ENCODE results near the gene MAP2. TPM values are rescaled to one million over a fixed set of nuclear protein-coding genes. Genes with fewer than 3 reads are reported as not detected.

Gene MAP2
- total RNA-seq, 1 donor = 2.2 TPM

DNA sequence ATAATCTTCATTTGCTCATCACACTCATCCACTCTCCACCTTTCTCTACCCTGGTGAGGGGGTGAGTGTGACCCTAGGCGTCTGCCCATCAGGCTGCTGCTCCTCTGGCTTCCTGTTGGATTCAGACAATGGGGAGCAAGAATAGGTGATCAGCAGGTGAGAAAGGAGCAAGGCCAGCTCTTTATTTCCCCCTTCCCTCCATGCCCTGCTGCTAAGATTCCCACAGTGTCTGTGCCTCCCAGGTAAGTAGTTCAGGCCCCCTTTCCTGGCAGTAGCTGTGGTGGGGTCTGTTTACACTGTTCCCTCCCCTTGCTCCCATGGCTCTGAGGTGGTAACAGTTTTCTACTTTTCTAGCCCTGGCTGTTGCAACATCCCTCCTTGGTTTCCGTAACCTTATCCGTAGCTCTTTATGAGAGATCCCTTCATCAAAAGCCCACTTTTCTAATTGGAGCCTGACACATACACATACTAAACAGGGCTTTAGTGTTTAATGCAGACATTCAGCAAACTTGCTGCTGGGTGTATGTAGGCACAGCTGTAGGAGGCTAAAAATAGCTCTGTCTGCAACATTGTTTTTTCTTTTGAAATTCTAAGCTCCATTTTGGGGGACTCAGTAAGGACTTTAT, 27.5 kb downstream of the MAP2 start:
- peak overlapping the region; percentile 43 for H2AFZ ChIP-seq (ENCODE audit: low read length)
- no peak overlapping the region for H3K4me2 ChIP-seq (ENCODE audit: insufficient read depth, low read length)
- H3K27me3 ChIP-seq (ENCODE audit: insufficient read depth, low read length) = no peaks in the 10 kb centered on the region
- H3K79me2 ChIP-seq (ENCODE audit: insufficient read depth, low read length) = no peaks in the 10 kb centered on the region
- no peaks in the 10 kb centered on the region for H3K4me1 ChIP-seq (ENCODE audit: insufficient read depth, low read length)
- H3K9me3 ChIP-seq (ENCODE audit: low read depth, low read length) = no peaks in the 10 kb centered on the region
- no peak overlapping the region for H3K27ac ChIP-seq (ENCODE audit: low read depth, low read length)
- no peaks in the 10 kb centered on the region for H3K36me3 ChIP-seq (ENCODE audit: insufficient read depth, low read length)
- H4K20me1 ChIP-seq (ENCODE audit: insufficient read depth, low read length) = no peaks in the 10 kb centered on the region
- DNase-seq (ENCODE audit: insufficient read length, low spot score, missing footprints) = no peak
- no peak for TF ChIP-seq CTCF (IDR thresholded peaks at IDR 0.05; ENCODE audit: extremely low read depth, low read depth, low read length)
- H3K4me3 ChIP-seq (ENCODE audit: insufficient read depth, low read length) = no peak overlapping the region

- DNase-seq (ENCODE audit: insufficient read length, low spot score, missing footprints) = no peak
These were observed 32.6 kb downstream of the MAP2 start for GRCh38 chr2:209456489-209456888.

DNA sequence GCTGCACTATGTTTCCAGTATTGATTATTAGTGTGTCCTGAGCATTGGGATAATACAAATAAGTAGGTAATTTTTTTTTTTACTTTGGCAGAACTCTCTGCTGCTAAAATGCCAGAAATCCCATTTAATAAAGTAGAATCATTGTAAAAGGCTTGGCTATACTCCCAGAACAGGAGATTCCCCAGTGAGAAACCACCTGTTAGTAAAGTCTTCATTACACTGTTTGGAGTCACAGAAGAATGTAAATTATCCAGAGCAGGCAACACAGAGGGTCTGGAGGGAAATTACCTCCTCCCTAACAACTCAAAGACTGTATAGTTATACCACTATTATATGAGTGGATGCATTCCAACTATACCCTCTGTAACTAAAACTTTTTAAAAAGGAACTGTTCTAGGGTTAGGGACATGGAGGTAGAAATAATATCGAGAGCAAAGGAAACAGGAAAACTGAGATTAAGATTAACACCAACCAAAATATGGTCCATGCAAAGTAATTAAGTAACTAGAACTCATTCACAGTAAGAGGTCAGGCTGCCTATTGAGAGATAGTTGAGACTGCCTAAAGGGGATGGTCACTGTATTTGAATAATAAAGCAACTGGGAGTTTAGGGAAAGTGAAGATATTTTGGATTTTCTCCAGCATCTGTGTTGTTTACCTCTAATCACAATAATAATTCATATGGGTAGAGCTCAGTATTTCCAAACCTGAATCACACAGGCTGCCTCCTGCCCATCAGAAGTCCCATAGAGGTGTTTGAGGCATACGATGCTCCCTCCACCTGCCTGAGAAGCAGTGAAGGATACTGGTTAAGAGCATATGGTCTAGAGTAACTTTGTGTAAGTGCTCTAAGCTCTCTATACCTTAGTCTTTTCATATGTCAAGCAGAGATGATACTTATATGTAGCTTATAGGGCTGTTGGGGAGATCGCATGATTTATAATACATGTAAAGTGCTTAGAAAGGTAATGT, 34.4 kb downstream of the MAP2 start:
- Histone ChIP-seq H2AFZ (ENCODE audit: low read length) (no peak overlapping the region), H3K79me2 (ENCODE audit: insufficient read depth, low read length) (no peaks in the 10 kb centered on the region), H3K27ac (ENCODE audit: low read depth, low read length) (no peak overlapping the region), H3K36me3 (ENCODE audit: insufficient read depth, low read length) (no peaks in the 10 kb centered on the region), H3K4me3 (ENCODE audit: insufficient read depth, low read length) (no peak overlapping the region), H3K4me1 (ENCODE audit: insufficient read depth, low read length) (no peaks in the 10 kb centered on the region), H3K4me2 (ENCODE audit: insufficient read depth, low read length) (no peak overlapping the region), H3K27me3 (ENCODE audit: insufficient read depth, low read length) (no peaks in the 10 kb centered on the region), H4K20me1 (ENCODE audit: insufficient read depth, low read length) (no peaks in the 10 kb centered on the region), H3K9me3 (ENCODE audit: low read depth, low read length) (no peaks in the 10 kb centered on the region)
- no peak for TF ChIP-seq CTCF (IDR thresholded peaks at IDR 0.05; ENCODE audit: extremely low read depth, low read depth, low read length)
- DNase-seq (ENCODE audit: insufficient read length, low spot score, missing footprints) = no peak

More at GRCh38 chr2:209456489-209456888, 32.6 kb downstream of the MAP2 start:
- Histone ChIP-seq H2AFZ (ENCODE audit: low read length) (no peak overlapping the region), H3K4me3 (ENCODE audit: insufficient read depth, low read length) (no peak overlapping the region), H3K27ac (ENCODE audit: low read depth, low read length) (no peak overlapping the region), H3K36me3 (ENCODE audit: insufficient read depth, low read length) (no peaks in the 10 kb centered on the region), H3K4me2 (ENCODE audit: insufficient read depth, low read length) (no peak overlapping the region), H3K27me3 (ENCODE audit: insufficient read depth, low read length) (no peaks in the 10 kb centered on the region), H3K4me1 (ENCODE audit: insufficient read depth, low read length) (no peaks in the 10 kb centered on the region), H3K9me3 (ENCODE audit: low read depth, low read length) (no peaks in the 10 kb centered on the region), H3K79me2 (ENCODE audit: insufficient read depth, low read length) (no peaks in the 10 kb centered on the region), H4K20me1 (ENCODE audit: insufficient read depth, low read length) (no peaks in the 10 kb centered on the region)
- no peak for TF ChIP-seq CTCF (IDR thresholded peaks at IDR 0.05; ENCODE audit: extremely low read depth, low read depth, low read length)

DNA sequence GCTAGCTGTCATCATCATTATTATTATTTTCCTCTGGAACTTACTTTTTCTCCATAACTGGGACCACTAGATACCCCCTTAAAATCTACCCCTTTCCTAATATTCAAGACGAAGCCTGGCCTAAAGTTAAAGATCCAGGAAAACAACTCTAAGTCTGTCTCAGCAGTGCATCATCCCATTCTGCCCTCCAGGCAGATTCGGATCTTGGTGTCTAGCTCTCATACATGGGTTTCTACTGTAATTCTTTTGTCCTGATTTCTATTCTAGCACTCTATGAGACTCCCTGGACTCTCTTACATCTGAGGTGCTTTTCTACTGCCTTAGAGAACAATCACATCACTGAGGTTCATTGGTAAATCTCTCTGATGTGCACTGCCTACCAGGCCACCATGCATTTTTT, 35.5 kb downstream of the MAP2 start:
- Histone ChIP-seq H3K4me1 (ENCODE audit: insufficient read depth, low read length) (no peaks in the 10 kb centered on the region), H3K4me2 (ENCODE audit: insufficient read depth, low read length) (no peak overlapping the region), H3K4me3 (ENCODE audit: insufficient read depth, low read length) (no peak overlapping the region), H3K79me2 (ENCODE audit: insufficient read depth, low read length) (no peaks in the 10 kb centered on the region), H3K27ac (ENCODE audit: low read depth, low read length) (no peak overlapping the region), H4K20me1 (ENCODE audit: insufficient read depth, low read length) (no peaks in the 10 kb centered on the region), H3K27me3 (ENCODE audit: insufficient read depth, low read length) (no peaks in the 10 kb centered on the region), H3K36me3 (ENCODE audit: insufficient read depth, low read length) (no peaks in the 10 kb centered on the region), H3K9me3 (ENCODE audit: low read depth, low read length) (no peaks in the 10 kb centered on the region), H2AFZ (ENCODE audit: low read length) (no peak overlapping the region)
- TF ChIP-seq CTCF (IDR thresholded peaks at IDR 0.05; ENCODE audit: extremely low read depth, low read depth, low read length) = no peak
- no peak for DNase-seq (ENCODE audit: insufficient read length, low spot score, missing footprints)
